ENCODE results near the gene PLA2G4B. TPM values are rescaled to one million over a fixed set of nuclear protein-coding genes. Genes with fewer than 3 reads are reported as not detected.

PLA2G4B gene
- total RNA-seq, 1 experiment from 2014 or later, result 3.7 TPM

DNA sequence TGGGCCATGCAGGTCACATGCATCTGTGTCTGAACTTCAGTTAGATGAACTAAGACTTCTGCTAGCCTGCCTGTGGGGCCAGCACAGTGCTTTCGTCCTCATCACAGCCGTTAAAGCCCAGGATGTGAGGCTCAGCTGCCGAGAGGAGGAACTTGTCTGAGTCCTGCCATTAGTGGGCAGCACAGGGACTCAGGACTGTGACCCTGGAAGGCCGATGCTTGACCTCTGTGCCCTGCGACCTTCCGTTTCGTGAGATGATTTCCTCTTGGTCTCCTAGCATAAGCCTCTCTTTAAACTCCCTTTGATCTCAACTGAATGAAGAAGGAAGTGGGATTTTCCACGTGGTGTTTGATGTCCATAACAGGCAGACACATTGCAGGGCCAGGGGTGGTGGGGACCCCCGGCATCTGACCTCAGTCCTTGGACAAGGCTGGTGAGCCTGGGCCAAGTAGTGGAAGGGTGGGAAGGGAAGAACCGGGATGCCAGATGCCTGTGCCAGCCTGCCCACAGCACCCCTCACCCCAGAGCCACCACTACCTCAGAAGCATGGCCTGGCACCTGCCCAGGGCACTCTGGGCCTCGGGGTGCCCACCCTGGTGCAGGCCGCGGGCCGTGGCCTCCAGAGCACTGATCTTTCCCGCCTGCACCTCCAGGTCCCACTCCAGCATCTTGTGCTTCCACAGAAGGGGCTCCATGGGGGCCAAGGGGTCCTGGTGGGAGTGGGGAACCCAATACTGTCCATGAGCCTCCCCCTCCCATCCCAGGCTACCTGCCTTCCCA lies 21.6 kb downstream of the PLA2G4B start:
- no peak overlapping the region for H3K27ac ChIP-seq (ENCODE audit: insufficient read length, low read depth, low read length)
- H2BK12ac ChIP-seq (ENCODE audit: insufficient read length, low read depth, low read length), result no peak overlapping the region
- TF ChIP-seq, protein P1, sequence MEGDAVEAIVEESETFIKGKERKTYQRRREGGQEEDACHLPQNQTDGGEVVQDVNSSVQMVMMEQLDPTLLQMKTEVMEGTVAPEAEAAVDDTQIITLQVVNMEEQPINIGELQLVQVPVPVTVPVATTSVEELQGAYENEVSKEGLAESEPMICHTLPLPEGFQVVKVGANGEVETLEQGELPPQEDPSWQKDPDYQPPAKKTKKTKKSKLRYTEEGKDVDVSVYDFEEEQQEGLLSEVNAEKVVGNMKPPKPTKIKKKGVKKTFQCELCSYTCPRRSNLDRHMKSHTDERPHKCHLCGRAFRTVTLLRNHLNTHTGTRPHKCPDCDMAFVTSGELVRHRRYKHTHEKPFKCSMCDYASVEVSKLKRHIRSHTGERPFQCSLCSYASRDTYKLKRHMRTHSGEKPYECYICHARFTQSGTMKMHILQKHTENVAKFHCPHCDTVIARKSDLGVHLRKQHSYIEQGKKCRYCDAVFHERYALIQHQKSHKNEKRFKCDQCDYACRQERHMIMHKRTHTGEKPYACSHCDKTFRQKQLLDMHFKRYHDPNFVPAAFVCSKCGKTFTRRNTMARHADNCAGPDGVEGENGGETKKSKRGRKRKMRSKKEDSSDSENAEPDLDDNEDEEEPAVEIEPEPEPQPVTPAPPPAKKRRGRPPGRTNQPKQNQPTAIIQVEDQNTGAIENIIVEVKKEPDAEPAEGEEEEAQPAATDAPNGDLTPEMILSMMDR (conservative IDR thresholded peaks at IDR 0.05), result peak; percentile 38; the same call in 2 of the 3 replicates
- H2BK120ac ChIP-seq (ENCODE audit: low read depth, low read length, poor library complexity, severe bottlenecking), result no peak overlapping the region
- H4K20me1 ChIP-seq (ENCODE audit: control insufficient read depth, insufficient read depth, insufficient read length), result no peaks in the 10 kb centered on the region
- Mint-ChIP-seq H3K36me3 (ENCODE audit: insufficient read depth in 1 of 3, low read depth in 3 of 3) (no peaks in the 10 kb centered on the region; a peak in 1 of 7 replicates), H3K27me3 (ENCODE audit: low read depth) (no peaks in the 10 kb centered on the region; the same call in 1 of the 2 replicates), H3K4me3 (no peak overlapping the region; a peak in 1 of 5 replicates), H3K4me1 (peaks cover 19 to 22% of the 10 kb centered on the region in 2 experiments), H3K9me3 (no peaks in the 10 kb centered on the region), H3K27ac (no peak overlapping the region)
- H3K79me2 ChIP-seq (ENCODE audit: insufficient read depth, low read length), result no peaks in the 10 kb centered on the region
- no peak overlapping the region for H4K91ac ChIP-seq (ENCODE audit: insufficient read length, low read depth, low read length)
- no peak overlapping the region for H3T11ph ChIP-seq (ENCODE audit: low read length)
- H4K5ac ChIP-seq (ENCODE audit: insufficient read length, low read depth, low read length), result no peak overlapping the region
- no peaks in the 10 kb centered on the region for H3K4me1 ChIP-seq (ENCODE audit: insufficient read depth, low read length)
- no peak overlapping the region for H3K23ac ChIP-seq (ENCODE audit: insufficient read length, low read depth, low read length)
- H2BK15ac ChIP-seq (ENCODE audit: low read depth, low read length), result no peak overlapping the region
- no peak overlapping the region for H3K18ac ChIP-seq (ENCODE audit: insufficient read length, low read depth, low read length)
- no peak overlapping the region for H3K14ac ChIP-seq (ENCODE audit: insufficient read depth, low read length)
- no peak overlapping the region for H4K8ac ChIP-seq (replicated peaks; ENCODE audit: insufficient read length, low read depth, low read length)
- H2AK5ac ChIP-seq (ENCODE audit: insufficient read length, low read length), result no peak overlapping the region
- WGBS (ENCODE audit: extremely low coverage, insufficient read length, low lambda C conversion rate), result no CpG with 5 or more reads among the region's 15 CpGs
- no peak overlapping the region for H2BK5ac ChIP-seq (ENCODE audit: insufficient read length, low read length)
- no peaks in the 10 kb centered on the region for H3K23me2 ChIP-seq (ENCODE audit: insufficient read length, low read depth, low read length, poor library complexity, severe bottlenecking)
- no peaks in the 10 kb centered on the region for H3K27me3 ChIP-seq (ENCODE audit: insufficient read depth, low read length)
- H3K56ac ChIP-seq (ENCODE audit: insufficient read length, low read depth, low read length), result no peak overlapping the region
- no peak overlapping the region for H3K9ac ChIP-seq (ENCODE audit: extremely low read depth, insufficient read length, low read length)
- DNase-seq, result no peak
- H3K4me2 ChIP-seq (ENCODE audit: insufficient read depth, insufficient read length, low read length), result no peak overlapping the region
- H2AFZ ChIP-seq (ENCODE audit: low read length), result no peak overlapping the region
- H3K9me3 ChIP-seq (ENCODE audit: control insufficient read depth, low read depth, low read length), result no peaks in the 10 kb centered on the region
- no peak overlapping the region for H3K4ac ChIP-seq (ENCODE audit: low read depth, low read length)
- no peak overlapping the region for H2BK20ac ChIP-seq (ENCODE audit: low read depth, low read length, poor library complexity, severe bottlenecking)
- no peaks in the 10 kb centered on the region for H3K79me1 ChIP-seq (ENCODE audit: insufficient read depth, low read depth, low read length, poor library complexity, severe bottlenecking)
